Measurements from ENCODE around the gene GIGYF2.
A peak's percentile ranks its signal among the peaks of the same experiment; 100 is the strongest.

Gene GIGYF2

GRCh38 chr2:232655392-232655791, 41.7 kb upstream of the GIGYF2 start:
- Histone ChIP-seq H3K27ac (peak overlapping the region; percentile 74), H3K9me3 (no peaks in the 10 kb centered on the region), H3K27me3 (no peaks in the 10 kb centered on the region), H3K4me3 (no peak overlapping the region), H3K4me1 (peaks cover 4 to 96% (median 54%) of the 10 kb centered on the region in 4 donors), H3K36me3 (no peaks in the 10 kb centered on the region)
- no peak for TF ChIP-seq CTCF (IDR thresholded peaks at IDR 0.05)
- intact Hi-C loops (cut with DNase I; ENCODE audit: low total_unique reads), result no loop called here
- DNase-seq, result peak; percentile 61 to 88

GRCh38 chr2:232658217-232658785, 38.8 kb upstream of the GIGYF2 start:
- H3K27ac ChIP-seq, result peak overlapping the region; percentile 55 to 64
- no peaks in the 10 kb centered on the region for H3K9me3 ChIP-seq
- no peak for DNase-seq
- H3K4me3 ChIP-seq, result no peak overlapping the region
- intact Hi-C loops (cut with DNase I; ENCODE audit: low total_unique reads), result no loop called here
- peaks cover 4 to 67% (median 41%) of the 10 kb centered on the region in 4 donors for H3K4me1 ChIP-seq
- H3K27me3 ChIP-seq, result no peaks in the 10 kb centered on the region
- peaks cover under 1 to 7% (median 2%) of the 10 kb centered on the region in 3 donors for H3K36me3 ChIP-seq
- TF ChIP-seq CTCF (IDR thresholded peaks at IDR 0.05), result no peak

- TF ChIP-seq CTCF (IDR thresholded peaks at IDR 0.05), result no peak
- Histone ChIP-seq H3K27ac (peak overlapping the region; percentile 55 to 64), H3K4me3 (peak overlapping the region in 1 of 2 donors; percentile 5), H3K27me3 (no peaks in the 10 kb centered on the region), H3K36me3 (peaks cover 10 to 17% (median 12%) of the 10 kb centered on the region in 3 donors), H3K9me3 (no peaks in the 10 kb centered on the region), H3K4me1 (peaks cover 4 to 57% (median 36%) of the 10 kb centered on the region in 4 donors)
- intact Hi-C loops (cut with DNase I; ENCODE audit: low total_unique reads), result no loop called here
- no peak for DNase-seq
These were observed 37.8 kb upstream of the GIGYF2 start for GRCh38 chr2:232659359-232659758.

- Histone ChIP-seq H3K9me3 (no peaks in the 10 kb centered on the region), H3K36me3 (peaks cover 35 to 37% (median 36%) of the 10 kb centered on the region in 3 donors), H3K4me3 (no peak overlapping the region), H3K4me1 (peaks cover 4 to 46% (median 18%) of the 10 kb centered on the region in 4 donors), H3K27ac (no peak overlapping the region), H3K27me3 (no peaks in the 10 kb centered on the region)
- intact Hi-C loops (cut with DNase I; ENCODE audit: low total_unique reads), result no loop called here
- no peak for TF ChIP-seq CTCF (IDR thresholded peaks at IDR 0.05)
- no peak for DNase-seq
These were observed 34.5 kb upstream of the GIGYF2 start for GRCh38 chr2:232662486-232663260.

- H3K4me3 ChIP-seq, result no peak overlapping the region
- peak overlapping the region; percentile 71 to 78 for H3K27ac ChIP-seq
- peaks cover 35 to 55% (median 37%) of the 10 kb centered on the region in 3 donors for H3K36me3 ChIP-seq
- intact Hi-C loops (cut with DNase I; ENCODE audit: low total_unique reads), result no loop called here
- no peaks in the 10 kb centered on the region for H3K27me3 ChIP-seq
- DNase-seq, result no peak
- H3K4me1 ChIP-seq, result peaks cover 0 to 48% (median 22%) of the 10 kb centered on the region in 4 donors
- no peaks in the 10 kb centered on the region for H3K9me3 ChIP-seq
- no peak for TF ChIP-seq CTCF (IDR thresholded peaks at IDR 0.05)
These were observed 30.9 kb upstream of the GIGYF2 start for GRCh38 chr2:232666051-232666805.
